Left lobe of liver (tissue), 2 donors: ENCODE measurements around the gene PELI3. TPM values are rescaled to one million over a fixed set of nuclear protein-coding genes. Genes with fewer than 3 reads are reported as not detected.

Experiments used
- ATAC-seq: fragments of 200-7000 bp; cut with Tn5 transposase; one replicate; pipeline ENCODE4 v1.9.1; 2020; ENCODE audit warnings: mild to moderate bottlenecking, moderate library complexity
- DNase-seq: peaks from one replicate; pipeline ENCODE4 v3.0.0-alpha.2; 2020; ENCODE audit warnings: low spot score
- total RNA-seq: library from RNA; stranded (reverse); gene quantifications from one replicate; pipeline ENCODE4 v1.2.1, GENCODE V29; 2021
- donor health status: DM: no; HTN: no; CAD: no; lungs with moderate emphysema.
- donor health status: DM: no; HTN: yes; CAD: no.

The PELI3 gene
- total RNA-seq, 1 donor from 2014 or later: 4.8 TPM

GRCh38 chr11:66473608-66474515 is 7.2 kb downstream of the PELI3 start:
- DNase-seq: no peak
- ATAC-seq: no peak

DNA sequence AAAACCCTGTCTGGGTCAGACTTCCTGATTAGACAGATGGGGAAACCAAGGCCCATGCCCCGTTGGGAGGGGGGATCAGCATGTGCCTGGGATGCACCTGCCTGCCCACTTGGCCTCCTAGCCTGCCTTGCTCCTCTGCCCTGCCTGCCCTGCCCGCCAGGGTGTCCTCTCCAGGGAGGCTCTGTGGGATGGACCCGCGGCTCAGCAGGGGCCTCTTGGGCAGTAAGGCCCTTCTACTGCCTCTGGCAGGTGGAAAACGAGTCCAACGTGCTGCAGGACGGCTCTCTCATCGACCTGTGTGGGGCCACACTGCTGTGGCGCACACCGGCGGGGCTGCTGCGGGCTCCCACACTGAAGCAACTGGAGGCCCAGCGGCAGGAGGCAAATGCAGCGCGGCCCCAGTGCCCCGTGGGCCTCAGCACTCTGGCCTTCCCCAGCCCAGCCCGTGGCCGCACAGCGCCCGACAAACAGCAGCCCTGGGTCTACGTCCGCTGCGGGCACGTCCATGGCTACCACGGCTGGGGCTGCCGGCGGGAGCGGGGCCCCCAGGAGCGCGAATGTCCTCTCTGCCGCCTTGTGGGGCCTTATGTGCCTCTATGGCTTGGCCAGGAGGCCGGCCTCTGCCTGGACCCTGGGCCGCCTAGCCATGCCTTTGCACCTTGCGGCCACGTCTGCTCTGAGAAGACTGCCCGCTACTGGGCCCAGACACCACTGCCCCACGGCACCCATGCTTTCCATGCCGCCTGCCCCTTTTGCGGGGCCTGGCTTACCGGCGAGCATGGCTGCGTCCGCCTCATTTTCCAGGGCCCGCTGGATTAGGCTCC is 8.9 kb downstream of the PELI3 start:
- ATAC-seq (no peak), DNase-seq (no peak)

DNA sequence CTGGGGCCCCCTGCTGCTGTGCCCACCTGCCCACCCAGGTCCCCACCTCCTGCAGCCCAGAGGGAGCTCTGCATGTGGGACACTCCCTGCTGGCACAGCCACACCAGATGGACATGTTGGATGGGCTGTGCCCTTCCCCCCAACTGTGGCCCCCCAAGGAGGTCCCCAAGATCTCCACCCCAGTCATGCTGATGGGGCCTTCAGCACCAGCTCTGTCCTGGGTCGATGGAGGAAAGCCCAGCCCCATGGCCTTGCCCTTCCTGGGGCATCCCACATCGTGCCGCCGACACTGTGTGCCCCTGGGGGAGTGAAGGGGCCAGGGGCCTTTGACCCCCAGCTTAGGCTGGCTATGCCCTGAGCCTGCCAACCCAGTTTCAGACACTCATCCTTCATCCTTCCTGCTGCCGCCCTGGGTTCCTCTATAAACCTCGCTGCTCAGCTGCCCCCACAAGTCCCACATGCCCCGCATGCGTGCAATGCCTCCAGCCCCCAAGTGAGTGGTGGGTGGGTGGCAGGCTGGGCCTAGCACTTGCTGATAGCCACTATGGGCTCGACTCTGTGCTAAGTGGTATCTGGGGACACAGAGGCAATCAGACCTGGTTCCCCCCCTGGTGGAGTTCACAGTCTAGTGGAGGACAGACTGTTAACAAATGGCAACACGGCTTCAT is 9.6 kb downstream of the PELI3 start:
- DNase-seq: no peak

DNA sequence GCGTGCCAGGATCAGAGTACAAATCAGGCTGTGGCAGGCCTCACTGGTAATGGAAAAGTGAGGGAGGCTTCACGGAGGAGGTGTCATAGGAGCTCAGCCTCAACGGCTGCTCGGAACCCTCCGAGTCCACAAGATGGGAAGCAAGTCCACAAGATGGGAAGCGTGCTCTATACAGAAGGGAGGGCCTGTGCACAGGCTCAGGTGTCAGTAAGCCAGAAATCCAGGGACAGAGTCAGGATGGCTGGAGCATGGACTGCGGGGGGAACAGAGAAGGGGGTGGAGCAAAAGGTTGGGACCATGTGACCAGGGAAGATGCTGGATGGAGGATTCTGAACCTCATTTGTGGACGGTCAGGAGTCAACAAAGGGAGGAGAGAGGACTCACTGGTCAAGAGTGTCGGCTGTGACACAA is 10.1 kb downstream of the PELI3 start:
- no peak for DNase-seq
- no peak for ATAC-seq

More for the DNA sequence above, 9.6 kb downstream of the PELI3 start:
- ATAC-seq: no peak

DNA sequence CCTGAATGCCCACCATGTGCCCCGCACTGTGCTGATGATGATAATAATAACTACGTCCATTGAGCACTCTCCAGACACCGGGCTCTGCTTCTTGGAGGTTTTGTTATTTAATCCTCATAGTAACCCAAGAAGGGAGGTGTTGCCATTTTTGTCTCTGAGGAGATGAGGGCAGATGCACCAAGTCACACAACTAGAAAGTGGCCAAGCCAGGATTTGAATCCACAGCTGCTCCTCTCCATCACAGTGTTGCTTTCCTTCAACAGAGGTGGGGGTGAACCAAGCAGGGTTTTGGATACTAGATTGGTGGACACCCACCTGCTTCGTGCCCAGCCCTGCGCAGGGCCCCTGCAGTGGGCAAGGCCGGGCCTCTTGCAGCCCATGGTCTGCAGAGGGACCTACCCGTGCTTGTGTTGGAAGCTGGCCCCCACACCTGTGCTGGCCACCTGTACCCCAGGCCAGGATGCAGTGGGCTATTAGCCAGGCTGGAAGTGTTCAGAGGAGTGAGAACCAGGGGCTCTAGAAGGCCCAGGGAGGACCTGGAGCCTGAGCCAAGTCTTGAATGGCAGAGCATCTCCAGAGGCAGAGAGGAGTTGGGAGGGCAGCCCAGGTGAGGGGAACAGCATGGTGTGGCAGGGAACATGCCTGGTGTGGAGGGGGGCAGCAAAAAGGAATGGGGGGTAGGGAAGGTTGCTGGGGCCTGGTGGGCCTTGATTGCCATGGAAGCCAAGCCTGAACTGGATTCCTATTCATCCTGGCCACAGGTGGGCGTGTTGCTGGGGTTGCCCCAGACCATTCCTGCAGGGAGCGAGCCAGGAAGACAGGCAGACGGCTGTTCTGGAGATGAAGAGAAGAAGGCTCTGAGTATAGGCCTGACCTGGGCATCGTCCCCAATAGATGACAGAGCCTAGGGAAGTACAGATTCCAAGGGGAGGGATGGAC is 10.8 kb downstream of the PELI3 start:
- no peak for DNase-seq
- ATAC-seq: no peak

DNA sequence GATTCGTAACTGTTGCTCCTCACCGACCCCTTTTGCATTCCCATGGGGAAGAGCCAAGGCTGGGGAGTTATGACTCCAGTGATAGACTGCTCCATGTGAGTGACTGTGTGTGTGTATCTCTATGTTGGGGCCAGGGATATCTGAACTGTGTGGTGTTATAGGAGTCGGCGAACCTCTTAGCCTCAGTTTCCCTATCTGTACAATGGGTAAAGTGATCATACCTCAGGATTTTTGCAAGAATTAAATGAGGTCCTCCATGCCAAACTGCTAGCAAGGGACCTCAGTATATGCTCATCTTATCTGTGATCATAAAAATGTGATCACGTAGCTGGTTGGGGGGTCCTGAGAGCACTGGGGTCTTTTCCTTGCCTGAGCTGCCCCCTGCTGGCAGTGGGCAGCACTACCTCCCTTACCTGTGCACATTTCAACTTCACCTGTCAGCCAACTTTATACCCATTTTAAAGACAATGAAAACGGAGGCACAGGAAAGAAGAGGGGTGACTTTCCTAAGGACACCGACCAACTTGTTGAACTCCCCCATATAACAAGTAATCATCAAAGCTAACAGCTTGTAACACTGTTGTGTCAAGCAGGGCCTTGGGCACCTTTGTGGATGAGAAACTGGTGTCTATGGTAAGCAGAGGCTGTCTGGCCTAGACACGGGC is 12.2 kb downstream of the PELI3 start:
- ATAC-seq (no peak), DNase-seq (no peak)

DNA sequence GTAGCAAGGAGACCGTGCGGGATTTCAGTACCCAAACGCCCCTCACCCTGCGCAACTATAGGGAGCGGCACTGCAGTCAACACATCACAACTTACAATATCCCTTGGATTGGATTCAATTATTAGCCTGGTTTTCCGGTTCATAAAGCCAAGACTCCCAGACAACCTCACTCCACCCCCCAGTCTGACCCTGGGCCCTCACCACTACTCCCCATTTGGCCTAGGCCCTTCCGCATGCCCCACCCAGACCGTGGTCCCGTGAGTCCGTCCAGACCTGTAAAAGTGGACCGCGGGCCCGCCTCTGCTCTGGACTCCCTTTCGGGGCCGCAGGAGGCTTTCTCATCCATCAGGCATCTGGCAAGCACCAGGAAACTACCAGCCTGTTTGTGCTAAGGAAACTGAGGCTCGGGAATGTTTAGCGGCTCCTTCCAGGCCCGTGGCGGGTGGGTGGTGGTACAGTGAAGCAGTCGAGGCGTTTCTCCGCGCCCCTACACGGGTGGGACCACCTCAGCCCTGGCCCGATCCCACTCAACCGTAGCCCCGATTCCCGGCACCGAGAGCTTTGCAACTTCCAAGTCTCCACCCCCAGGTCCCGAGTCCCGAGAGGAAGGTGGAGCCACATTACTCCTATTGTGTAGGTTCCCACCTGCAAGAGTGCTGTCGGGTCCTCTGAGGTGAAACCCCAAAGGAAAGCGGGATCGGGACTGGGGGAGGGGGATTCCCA is 12.8 kb downstream of the PELI3 start:
- DNase-seq (no peak), ATAC-seq (peak; percentile 67)

GRCh38 chr11:66480117-66480938 is 13.6 kb downstream of the PELI3 start, which contains the start of gene DPP3:
Gene DPP3, plus strand, starts transcription at chr11:66480434. Its CDS starts 1,767 bp downstream, at chr11:66482201.
- DNase-seq: peak; percentile 99
- peak; percentile 90 for ATAC-seq

DNA sequence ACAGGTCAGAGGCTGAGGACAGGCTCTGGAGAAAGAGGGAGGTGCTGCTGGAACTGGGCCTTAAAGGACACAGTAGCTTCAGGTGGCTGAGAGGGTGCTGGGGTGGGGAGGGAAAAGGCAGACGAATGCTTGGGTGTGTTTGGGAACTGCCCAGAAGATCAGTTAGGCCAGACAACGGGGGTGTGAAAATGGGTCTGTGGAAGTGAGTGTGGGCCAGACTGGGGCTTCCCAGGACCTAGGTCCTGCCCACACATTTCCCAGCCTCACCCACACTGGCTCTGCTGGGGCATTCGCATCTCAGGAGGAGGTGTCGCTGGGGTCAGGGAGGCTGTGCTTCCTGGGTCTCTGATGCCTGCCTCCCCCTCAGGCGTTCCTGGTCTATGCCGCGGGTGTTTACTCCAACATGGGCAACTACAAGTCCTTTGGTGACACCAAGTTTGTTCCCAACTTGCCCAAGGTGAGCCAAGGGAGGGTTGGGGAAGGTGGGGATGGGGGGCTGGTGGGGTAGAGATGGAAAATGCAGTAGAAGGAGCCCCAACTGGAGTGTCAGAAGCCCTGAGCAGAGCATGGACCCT is 18.2 kb downstream of the PELI3 start:
- ATAC-seq (no peak), DNase-seq (no peak)

DNA sequence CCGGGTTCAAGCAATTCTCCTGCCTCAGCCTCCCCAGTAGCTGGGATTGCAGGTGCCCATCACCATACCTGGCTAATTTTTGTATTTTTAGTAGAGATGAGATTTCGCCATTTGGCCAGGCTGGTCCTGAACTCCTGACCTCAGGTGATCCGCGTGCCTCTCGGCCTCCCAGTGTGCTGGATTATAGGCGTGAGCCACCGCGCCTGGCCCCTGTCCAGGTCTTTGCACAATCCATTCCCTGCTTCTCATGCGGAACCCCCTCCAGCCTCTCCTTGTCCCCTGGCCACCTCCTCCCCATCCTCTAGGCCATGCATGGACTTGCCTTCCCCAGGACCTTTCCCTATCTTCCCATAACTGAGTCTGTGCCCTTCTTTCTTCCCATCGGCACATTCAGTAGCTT is 22.3 kb downstream of the PELI3 start:
- no peak for DNase-seq

DNA sequence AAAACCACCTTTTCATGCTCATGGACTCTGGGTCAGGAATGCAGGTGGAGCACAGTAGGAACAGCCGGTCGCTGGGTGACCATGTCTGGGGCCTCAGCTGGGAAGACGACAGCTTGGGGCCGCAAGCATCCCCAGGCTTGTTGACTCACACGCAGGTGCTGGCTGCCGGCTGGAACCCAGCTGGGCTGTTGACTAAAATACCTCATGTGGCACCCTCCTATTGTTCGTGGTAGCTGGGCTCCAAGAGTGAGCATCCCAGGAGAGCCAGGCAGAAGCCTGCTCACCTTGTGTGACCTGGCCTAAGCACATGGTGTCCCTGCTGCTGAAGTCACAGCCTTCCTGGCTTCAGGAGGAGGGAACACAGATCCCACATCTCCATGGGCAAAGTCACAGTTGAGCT is 22.9 kb downstream of the PELI3 start:
- ATAC-seq (no peak), DNase-seq (no peak)

More for the DNA sequence above, 22.3 kb downstream of the PELI3 start:
- no peak for ATAC-seq

DNA sequence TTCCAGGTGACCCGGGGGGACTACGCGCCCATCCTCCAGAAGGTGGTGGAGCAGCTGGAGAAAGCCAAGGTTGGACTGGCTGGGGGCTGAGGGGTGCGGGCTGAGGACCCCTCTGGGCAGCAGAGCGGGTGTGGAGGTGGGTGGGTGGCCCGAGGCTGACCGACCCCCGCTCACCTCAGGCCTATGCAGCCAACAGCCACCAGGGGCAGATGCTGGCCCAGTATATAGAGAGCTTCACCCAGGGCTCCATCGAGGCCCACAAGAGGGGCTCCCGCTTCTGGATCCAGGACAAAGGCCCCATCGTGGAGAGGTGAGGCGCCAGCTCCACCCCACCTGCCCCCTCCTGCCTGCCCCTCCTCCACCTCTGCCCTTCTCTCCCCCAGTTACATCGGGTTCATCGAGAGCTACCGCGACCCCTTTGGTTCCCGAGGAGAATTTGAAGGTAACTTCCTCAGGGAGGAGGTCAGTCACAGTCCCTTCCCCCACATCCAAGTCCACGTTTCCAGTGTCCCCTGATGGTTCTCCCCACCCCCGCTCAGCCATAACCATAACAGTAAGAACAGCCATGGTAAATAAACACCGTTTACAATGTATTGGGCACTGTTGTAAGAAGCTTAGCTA is 24.7 kb downstream of the PELI3 start:
- no peak for ATAC-seq

DNA sequence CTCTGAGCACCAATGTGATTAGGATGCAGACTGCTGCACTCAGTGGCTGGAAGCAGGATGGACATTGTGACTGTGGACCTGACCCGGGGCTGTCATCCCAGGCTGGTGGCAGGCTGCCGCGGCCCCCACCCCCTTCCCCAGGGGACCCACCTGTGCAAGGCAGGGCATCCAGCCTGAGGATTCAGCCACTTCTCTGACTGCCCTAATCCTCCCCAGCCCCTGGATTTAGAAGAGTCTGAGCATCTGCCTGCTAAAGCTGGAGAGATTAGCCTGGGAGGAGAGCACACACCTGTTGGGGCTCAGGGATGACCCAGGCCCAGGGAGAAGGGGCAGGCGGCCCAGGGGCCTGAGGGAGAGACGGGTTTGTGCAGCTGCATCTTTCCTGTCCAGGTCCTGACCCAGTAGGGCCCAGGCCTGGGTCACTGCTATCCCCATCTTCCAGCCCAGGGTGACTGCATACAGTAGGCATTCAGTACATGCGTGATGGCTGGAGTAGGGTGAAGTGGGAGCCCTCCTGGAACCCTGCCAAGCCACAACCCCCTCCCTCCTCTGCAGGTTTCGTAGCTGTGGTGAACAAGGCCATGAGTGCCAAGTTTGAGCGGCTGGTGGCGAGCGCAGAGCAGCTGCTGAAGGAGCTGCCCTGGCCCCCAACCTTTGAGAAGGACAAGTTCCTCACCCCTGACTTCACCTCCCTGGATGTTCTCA is 25.6 kb downstream of the PELI3 start:
- ATAC-seq (no peak), DNase-seq (no peak)

More for the DNA sequence above, 24.7 kb downstream of the PELI3 start:
- no peak for DNase-seq

DNA sequence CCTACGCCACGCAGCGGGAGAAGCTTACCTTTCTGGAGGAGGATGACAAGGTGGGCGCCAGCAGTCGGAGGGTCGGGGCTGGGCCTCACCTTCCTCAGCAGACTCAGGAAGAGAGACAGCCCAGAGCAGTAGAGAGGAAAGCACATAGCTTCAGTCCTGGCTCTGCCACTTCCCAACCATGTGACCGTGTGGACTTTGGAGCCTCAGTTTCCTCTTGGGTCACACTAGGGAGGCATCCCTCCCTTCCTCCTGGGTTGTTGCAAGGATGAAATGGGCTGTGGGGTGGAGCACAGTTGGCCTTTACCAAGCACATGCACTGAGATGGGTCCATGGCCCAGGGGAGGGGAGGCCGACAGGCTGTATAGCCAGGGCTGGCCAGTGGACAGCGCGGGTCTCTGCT is 26.4 kb downstream of the PELI3 start:
- DNase-seq (no peak), ATAC-seq (peak; percentile 50)

DNA sequence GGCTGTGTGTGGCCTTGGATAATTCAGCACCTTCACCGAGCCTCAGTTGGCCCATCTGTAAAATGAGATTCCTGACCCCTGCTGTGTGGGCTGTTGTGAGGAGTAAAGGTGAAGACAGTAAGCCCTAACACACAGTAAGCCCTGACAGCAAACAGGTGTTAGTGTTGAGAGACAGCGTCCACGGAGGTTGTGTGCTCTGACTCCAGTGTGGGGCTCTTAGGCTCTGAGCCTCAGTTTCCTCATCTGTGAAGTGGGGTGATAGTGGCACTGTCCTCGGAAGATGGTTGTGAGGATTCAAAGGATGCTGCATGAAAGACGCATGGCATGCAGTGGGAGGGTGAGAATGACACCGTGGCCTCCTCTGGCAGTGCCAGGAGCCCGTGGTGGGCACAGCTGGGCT is 27.8 kb downstream of the PELI3 start:
- no peak for DNase-seq
- ATAC-seq: no peak

GRCh38 chr11:66494935-66495334 is 28.2 kb downstream of the PELI3 start:
- DNase-seq (no peak), ATAC-seq (no peak)
